Astrocyte (in vitro differentiated cells and primary cell): ENCODE data around the gene PLP1. TPM values are rescaled to one million over a fixed set of nuclear protein-coding genes. Genes with fewer than 3 reads are reported as not detected.
A peak's percentile ranks its signal among the peaks of the same experiment; 100 is the strongest.

Source experiments
- DNase-seq: peaks from one replicate; pipeline ENCODE4 v3.0.0-alpha.2; 2010; ENCODE audit warnings: low read depth
- FAIRE-seq: peaks from 2 replicates; lab custom pipeline; 2011; peaks lifted over from hg19 to GRCh38; lab: Jason Lieb, UNC
- H2AFZ ChIP-seq: 2 replicates; pipeline ENCODE4 v1.6.0; 2012; ENCODE audit warnings: low read depth, low read length, inconsistent platforms
- H3K27ac ChIP-seq: 2 replicates; pipeline ENCODE4 v1.5.1; 2011; ENCODE audit warnings: low read depth, low read length, inconsistent platforms
- H3K27me3 ChIP-seq: 2 replicates; pipeline ENCODE4 v1.6.0; 2011; ENCODE audit warnings: low read length, inconsistent platforms; ENCODE audit not compliant: insufficient read depth
- H3K36me3 ChIP-seq: 2 replicates; pipeline ENCODE4 v1.5.1; 2011; ENCODE audit warnings: low read length, inconsistent platforms; ENCODE audit not compliant: insufficient read depth
- H3K4me1 ChIP-seq: 2 replicates; pipeline ENCODE4 v1.5.1; 2011; ENCODE audit warnings: low read length, inconsistent platforms; ENCODE audit not compliant: insufficient read depth
- H3K4me2 ChIP-seq: 2 replicates; pipeline ENCODE4 v1.6.0; 2012; ENCODE audit warnings: low read length, inconsistent platforms
- H3K4me3 ChIP-seq: 2 replicates; pipeline ENCODE4 v1.5.1; 2011; ENCODE audit warnings: low read depth, mild to moderate bottlenecking, low read length, inconsistent platforms; ENCODE audit not compliant: insufficient read depth
- H3K79me2 ChIP-seq: 2 replicates; pipeline ENCODE4 v1.6.0; 2012; ENCODE audit warnings: mild to moderate bottlenecking, low read length, inconsistent platforms; ENCODE audit not compliant: insufficient read depth
- H3K9ac ChIP-seq: 2 replicates; pipeline ENCODE4 v1.6.0; 2012; ENCODE audit warnings: mild to moderate bottlenecking, low read length, inconsistent platforms
- H3K9me3 ChIP-seq: 2 replicates; pipeline ENCODE4 v1.5.1; 2012; ENCODE audit warnings: low read depth, mild to moderate bottlenecking, low read length, inconsistent platforms; ENCODE audit not compliant: insufficient read depth
- H4K20me1 ChIP-seq: 2 replicates; pipeline ENCODE4 v1.6.0; 2012; ENCODE audit warnings: low read length, inconsistent platforms; ENCODE audit not compliant: insufficient read depth
- H3K27ac Mint-ChIP-seq: one replicate; pipeline ENCODE4 v1.8.0; 2021; ENCODE audit warnings: mild to moderate bottlenecking, mixed read lengths; ENCODE audit not compliant: unreplicated experiment
- H3K27me3 Mint-ChIP-seq: one replicate; pipeline ENCODE4 v1.8.0; 2021; ENCODE audit warnings: low read depth, mixed read lengths; ENCODE audit not compliant: unreplicated experiment
- H3K36me3 Mint-ChIP-seq: one replicate; pipeline ENCODE4 v1.8.0; 2021; ENCODE audit warnings: low read depth, mixed read lengths; ENCODE audit not compliant: unreplicated experiment
- H3K4me1 Mint-ChIP-seq: one replicate; pipeline ENCODE4 v1.8.0; 2021; ENCODE audit warnings: low read depth, mixed read lengths; ENCODE audit not compliant: unreplicated experiment
- H3K4me3 Mint-ChIP-seq: one replicate; pipeline ENCODE4 v1.8.0; 2021; ENCODE audit warnings: mild to moderate bottlenecking, moderate library complexity, mixed read lengths; ENCODE audit not compliant: unreplicated experiment
- H3K9me3 Mint-ChIP-seq: one replicate; pipeline ENCODE4 v1.8.0; 2021; ENCODE audit warnings: mild to moderate bottlenecking, mixed read lengths; ENCODE audit not compliant: unreplicated experiment
- EZH2 ChIP-seq: IDR thresholded peaks from 2 replicates; pipeline ENCODE4 v1.6.1; 2012; ENCODE audit warnings: mild to moderate bottlenecking, low read length, inconsistent platforms; ENCODE audit not compliant: insufficient read depth
- total RNA-seq: library from RNA; stranded (reverse); gene quantifications from 2 replicates; pipeline ENCODE4 v1.2.1, GENCODE V29; 2021
- TF ChIP-seq, protein P1 (sequence below): IDR thresholded peaks from 2 replicates; pipeline ENCODE4 v1.5.1; 2011; ENCODE audit warnings: low read depth, mild to moderate bottlenecking, inconsistent platforms, low read length, moderate library complexity; ENCODE audit not compliant: insufficient read depth

PLP1 gene
- total RNA-seq, 1 donor from 2014 or later = 5.2 TPM

DNA sequence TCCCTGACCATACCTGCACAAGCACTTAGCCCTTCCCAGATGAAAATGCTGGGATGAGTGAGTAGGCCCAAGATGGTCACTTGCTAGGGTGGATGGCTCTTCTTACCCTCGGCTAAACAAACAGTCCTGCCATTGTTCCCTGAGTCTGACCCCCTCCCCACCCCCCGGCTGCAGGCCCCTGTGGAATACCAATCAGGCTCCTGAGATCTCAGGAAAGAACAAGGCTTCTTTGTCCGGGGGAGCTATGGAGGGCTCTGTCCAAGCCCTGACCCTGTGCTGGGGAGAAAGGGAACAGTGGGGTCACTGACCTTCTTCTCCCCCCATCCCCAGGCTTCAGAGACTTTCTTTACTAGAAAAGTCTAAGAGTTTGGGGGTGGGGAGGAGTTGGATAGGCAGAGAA is 6.0 kb downstream of the PLP1 start:
- DNase-seq (no peak), FAIRE-seq (no peak)
- Mint-ChIP-seq H3K4me3 (no peak overlapping the region), H3K9me3 (no peaks in the 10 kb centered on the region), H3K27ac (no peak overlapping the region), H3K4me1 (peaks cover 9% of the 10 kb centered on the region), H3K27me3 (no peaks in the 10 kb centered on the region), H3K36me3 (no peaks in the 10 kb centered on the region)
- no peaks in the 10 kb centered on the region for H3K36me3 ChIP-seq
- H2AFZ ChIP-seq = no peak overlapping the region
- H4K20me1 ChIP-seq = no peaks in the 10 kb centered on the region
- no peak overlapping the region for H3K4me2 ChIP-seq
- no peak overlapping the region for H3K4me3 ChIP-seq
- H3K27ac ChIP-seq = no peak overlapping the region
- no peak for TF ChIP-seq EZH2
- H3K9me3 ChIP-seq = no peaks in the 10 kb centered on the region
- no peak overlapping the region for H3K9ac ChIP-seq
- H3K79me2 ChIP-seq = no peaks in the 10 kb centered on the region
- H3K27me3 ChIP-seq = no peaks in the 10 kb centered on the region
- peaks cover 4% of the 10 kb centered on the region for H3K4me1 ChIP-seq

DNA sequence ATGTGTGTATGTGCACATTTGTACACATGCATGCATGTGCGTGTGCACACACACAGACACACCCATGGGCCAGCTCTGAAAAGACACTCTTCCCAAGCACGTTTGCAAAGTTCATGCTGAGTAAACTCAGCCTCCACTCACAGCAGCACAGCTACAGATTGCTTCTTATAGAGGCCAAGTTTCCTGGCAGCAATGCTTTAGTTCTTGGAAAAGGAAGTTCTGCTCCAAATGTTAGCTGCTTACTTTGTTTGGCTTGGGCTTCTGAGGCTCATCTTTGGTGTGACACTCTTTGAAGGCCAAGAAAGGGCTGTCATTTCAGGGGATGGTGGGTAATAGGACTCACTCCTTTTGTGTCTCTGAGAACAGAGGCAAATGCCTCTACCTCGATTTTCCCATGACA is 6.6 kb downstream of the PLP1 start:
- Mint-ChIP-seq H3K27ac (no peak overlapping the region), H3K4me3 (no peak overlapping the region), H3K4me1 (peaks cover 7% of the 10 kb centered on the region), H3K36me3 (no peaks in the 10 kb centered on the region), H3K27me3 (no peaks in the 10 kb centered on the region), H3K9me3 (no peaks in the 10 kb centered on the region)
- Histone ChIP-seq H3K79me2 (no peaks in the 10 kb centered on the region), H3K27me3 (no peaks in the 10 kb centered on the region), H3K4me2 (no peak overlapping the region), H3K4me1 (peaks cover 4% of the 10 kb centered on the region), H3K9me3 (no peaks in the 10 kb centered on the region), H3K36me3 (no peaks in the 10 kb centered on the region), H3K9ac (no peak overlapping the region), H4K20me1 (no peaks in the 10 kb centered on the region), H2AFZ (no peak overlapping the region), H3K4me3 (no peak overlapping the region), H3K27ac (no peak overlapping the region)
- FAIRE-seq = no peak
- no peak for DNase-seq
- TF ChIP-seq, protein P1, sequence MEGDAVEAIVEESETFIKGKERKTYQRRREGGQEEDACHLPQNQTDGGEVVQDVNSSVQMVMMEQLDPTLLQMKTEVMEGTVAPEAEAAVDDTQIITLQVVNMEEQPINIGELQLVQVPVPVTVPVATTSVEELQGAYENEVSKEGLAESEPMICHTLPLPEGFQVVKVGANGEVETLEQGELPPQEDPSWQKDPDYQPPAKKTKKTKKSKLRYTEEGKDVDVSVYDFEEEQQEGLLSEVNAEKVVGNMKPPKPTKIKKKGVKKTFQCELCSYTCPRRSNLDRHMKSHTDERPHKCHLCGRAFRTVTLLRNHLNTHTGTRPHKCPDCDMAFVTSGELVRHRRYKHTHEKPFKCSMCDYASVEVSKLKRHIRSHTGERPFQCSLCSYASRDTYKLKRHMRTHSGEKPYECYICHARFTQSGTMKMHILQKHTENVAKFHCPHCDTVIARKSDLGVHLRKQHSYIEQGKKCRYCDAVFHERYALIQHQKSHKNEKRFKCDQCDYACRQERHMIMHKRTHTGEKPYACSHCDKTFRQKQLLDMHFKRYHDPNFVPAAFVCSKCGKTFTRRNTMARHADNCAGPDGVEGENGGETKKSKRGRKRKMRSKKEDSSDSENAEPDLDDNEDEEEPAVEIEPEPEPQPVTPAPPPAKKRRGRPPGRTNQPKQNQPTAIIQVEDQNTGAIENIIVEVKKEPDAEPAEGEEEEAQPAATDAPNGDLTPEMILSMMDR = no peak
- no peak for TF ChIP-seq EZH2

DNA sequence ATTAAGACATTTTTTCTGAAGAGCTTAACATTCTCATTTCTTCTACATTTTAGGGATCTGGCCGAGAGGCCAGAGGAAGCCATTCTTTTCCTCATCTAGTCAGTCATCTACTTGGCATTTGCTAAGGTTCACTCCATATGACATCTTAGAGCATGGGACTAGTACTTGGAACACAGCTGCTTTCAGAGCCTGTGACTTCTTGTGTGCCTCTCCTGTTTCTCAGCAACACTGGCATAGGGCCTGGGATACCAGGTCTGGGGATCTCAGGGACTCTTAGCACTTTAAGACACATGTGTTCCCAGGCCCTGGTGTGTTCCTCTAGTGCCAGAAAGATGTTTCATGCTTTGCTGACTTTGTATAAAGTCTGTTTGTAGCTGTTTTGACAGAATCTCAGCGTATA is 7.3 kb downstream of the PLP1 start:
- DNase-seq = no peak
- FAIRE-seq = peak; percentile 13
- no peaks in the 10 kb centered on the region for H3K9me3 ChIP-seq
- H3K27ac Mint-ChIP-seq = no peak overlapping the region
- no peak overlapping the region for H2AFZ ChIP-seq
- no peak overlapping the region for H3K9ac ChIP-seq
- H3K4me2 ChIP-seq = no peak overlapping the region
- H3K79me2 ChIP-seq = no peaks in the 10 kb centered on the region
- no peak overlapping the region for H3K27ac ChIP-seq
- no peaks in the 10 kb centered on the region for H3K27me3 Mint-ChIP-seq
- no peak overlapping the region for H3K4me3 ChIP-seq
- H3K36me3 Mint-ChIP-seq = no peaks in the 10 kb centered on the region
- H3K9me3 Mint-ChIP-seq = no peaks in the 10 kb centered on the region
- H3K4me1 ChIP-seq = peaks cover 4% of the 10 kb centered on the region
- TF ChIP-seq EZH2 = no peak
- TF ChIP-seq, protein P1 = no peak
- H3K36me3 ChIP-seq = no peaks in the 10 kb centered on the region
- no peak overlapping the region for H3K4me3 Mint-ChIP-seq
- H3K27me3 ChIP-seq = no peaks in the 10 kb centered on the region
- H4K20me1 ChIP-seq = no peaks in the 10 kb centered on the region
- peaks cover 7% of the 10 kb centered on the region for H3K4me1 Mint-ChIP-seq
